ENCODE results near the gene STX7.

STX7 gene

DNA sequence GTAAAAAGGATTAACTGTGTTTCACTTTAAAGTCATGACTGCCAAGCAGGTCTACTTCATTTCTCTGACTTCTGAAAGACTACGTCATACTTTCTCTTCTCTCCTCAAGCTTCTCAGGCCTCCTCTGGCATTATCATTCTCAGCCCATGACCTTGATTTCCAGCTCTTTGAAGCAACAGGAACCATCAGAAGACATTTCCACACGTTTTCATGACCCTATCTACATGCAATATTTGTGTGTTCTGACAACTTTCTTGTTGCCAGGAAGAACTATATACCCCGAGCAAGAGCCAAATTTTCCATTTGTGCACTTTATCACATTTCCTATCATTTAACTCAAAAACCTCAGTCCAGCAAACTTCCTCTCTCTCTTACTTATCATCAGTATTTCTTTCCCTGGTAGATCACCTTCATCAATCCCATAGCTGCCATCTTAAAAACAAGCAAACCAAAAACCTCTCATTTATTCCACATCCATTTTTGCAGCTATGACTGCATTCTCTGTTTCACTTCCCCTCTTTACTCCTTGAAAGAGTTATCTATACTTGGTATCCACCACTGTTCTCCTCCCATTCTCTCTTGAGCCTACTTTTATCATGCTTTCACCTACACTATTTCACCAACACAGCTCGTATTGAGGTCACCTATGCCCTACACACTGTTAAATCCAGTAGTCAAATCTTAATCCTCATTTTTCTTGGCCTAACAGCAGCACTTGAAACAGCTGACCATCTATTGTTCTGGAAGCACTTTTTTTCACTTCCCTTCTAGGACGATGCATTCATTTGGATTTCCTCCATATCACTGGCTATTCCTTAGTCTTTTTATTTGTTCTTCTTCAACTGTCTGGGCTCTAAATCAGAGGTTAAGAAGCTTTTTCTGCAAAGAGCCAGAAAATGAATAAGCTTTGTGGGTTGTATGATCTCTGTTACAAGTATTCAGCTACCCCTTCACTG, 47.1 kb downstream of the STX7 start:
- no peak overlapping the region for H3K27ac ChIP-seq (ENCODE audit: low read length)
- H3K9me3 ChIP-seq (ENCODE audit: insufficient read depth, low read depth, low read length) = no peaks in the 10 kb centered on the region
- H3K36me3 ChIP-seq (ENCODE audit: insufficient read depth, low read depth, low read length) = peaks cover 74% of the 10 kb centered on the region

DNA sequence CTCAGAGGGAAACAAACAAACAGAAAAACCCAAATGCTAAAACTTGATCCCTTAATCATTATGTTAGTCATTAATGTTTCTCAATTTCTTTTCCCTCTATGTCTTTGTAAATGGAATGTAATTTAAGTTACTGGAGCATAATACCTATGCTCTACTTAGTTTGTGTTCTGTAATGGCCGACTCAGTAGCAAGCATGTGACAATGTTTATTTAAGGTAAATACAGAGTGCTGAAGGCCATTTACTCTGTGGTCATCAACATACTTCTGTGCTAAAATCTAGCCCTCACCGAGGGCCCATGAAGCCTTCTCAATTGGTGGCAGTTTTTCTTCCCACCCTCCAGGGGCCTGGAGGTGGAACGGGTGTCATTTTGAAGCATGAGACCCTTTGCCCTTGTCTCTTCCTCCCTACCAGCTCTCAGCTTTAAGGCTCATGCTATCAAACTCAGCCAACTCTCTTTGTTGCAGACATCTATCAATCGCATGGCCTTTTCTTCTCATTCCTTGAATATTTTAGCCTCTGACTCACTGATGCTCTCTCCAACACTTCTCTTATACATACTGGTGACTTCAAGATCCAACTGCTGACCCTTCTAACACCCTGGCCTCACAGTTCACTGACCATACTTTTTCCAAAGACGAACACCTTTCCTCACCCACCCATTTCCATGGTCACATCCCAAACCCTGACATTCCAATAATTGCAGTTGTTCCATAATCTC, 48.2 kb downstream of the STX7 start:
- H3K27ac ChIP-seq (ENCODE audit: low read length) = no peak overlapping the region

More for the DNA sequence above, 47.1 kb downstream of the STX7 start:
- Histone ChIP-seq H3K4me1 (ENCODE audit: insufficient read depth, low read length) (no peaks in the 10 kb centered on the region; the same call in 1 of the 2 replicates), H3K9ac (ENCODE audit: low read depth, low read length) (no peak overlapping the region), H3K4me3 (ENCODE audit: low read length) (no peak overlapping the region), H3K27me3 (ENCODE audit: insufficient read depth, low read length) (no peaks in the 10 kb centered on the region)

DNA sequence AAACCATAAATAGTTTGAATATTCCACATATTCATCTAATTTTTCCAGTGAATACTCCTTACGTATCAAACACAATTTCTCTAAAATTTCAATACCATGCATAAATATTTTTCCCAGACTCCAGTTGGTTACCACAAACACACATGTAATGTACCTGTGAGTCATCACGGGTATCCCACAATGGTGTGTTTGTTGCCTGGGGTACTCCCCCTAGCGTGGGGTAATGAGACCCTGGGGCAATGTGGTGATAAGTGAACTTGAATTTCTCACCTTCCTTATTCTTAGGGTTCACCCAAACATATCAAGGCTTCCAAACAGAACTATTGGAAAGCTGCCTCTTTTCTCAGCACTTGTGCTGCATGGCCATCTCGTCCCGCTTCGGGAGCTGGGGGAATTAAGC, 51.0 kb downstream of the STX7 start:
- Histone ChIP-seq H3K36me3 (ENCODE audit: insufficient read depth, low read depth, low read length) (peaks cover 70% of the 10 kb centered on the region), H3K4me1 (ENCODE audit: insufficient read depth, low read length) (no peaks in the 10 kb centered on the region; the same call in 1 of the 2 replicates), H3K27me3 (ENCODE audit: insufficient read depth, low read length) (no peaks in the 10 kb centered on the region), H3K9me3 (ENCODE audit: insufficient read depth, low read depth, low read length) (no peaks in the 10 kb centered on the region), H3K27ac (ENCODE audit: low read length) (no peak overlapping the region), H3K9ac (ENCODE audit: low read depth, low read length) (no peak overlapping the region), H3K4me3 (ENCODE audit: low read length) (no peak overlapping the region)

More for the DNA sequence above, 48.2 kb downstream of the STX7 start:
- H3K36me3 ChIP-seq (ENCODE audit: insufficient read depth, low read depth, low read length) = peaks cover 77% of the 10 kb centered on the region
- no peak overlapping the region for H3K9ac ChIP-seq (ENCODE audit: low read depth, low read length)
- H3K9me3 ChIP-seq (ENCODE audit: insufficient read depth, low read depth, low read length) = no peaks in the 10 kb centered on the region
- no peaks in the 10 kb centered on the region for H3K27me3 ChIP-seq (ENCODE audit: insufficient read depth, low read length)
- H3K4me3 ChIP-seq (ENCODE audit: low read length) = no peak overlapping the region
- H3K4me1 ChIP-seq (ENCODE audit: insufficient read depth, low read length) = no peaks in the 10 kb centered on the region; the same call in 1 of the 2 replicates

DNA sequence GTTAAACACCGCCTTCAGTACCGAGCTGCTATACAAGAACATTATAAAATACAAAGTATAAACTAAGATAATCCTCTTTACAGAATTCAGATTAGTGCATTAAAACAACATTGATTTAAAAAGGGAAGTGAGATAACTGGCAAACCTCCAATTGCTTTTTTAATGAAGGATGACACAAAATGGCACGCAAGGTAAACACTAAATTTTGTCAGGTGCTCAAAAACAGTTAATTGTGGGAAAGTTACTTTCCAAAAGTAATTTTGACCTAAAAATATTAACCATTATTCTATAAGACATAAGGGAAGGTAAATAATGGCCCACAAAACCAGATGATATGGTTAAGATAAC, 53.3 kb downstream of the STX7 start:
- Histone ChIP-seq H3K9ac (ENCODE audit: low read depth, low read length) (no peak overlapping the region), H3K4me3 (ENCODE audit: low read length) (no peak overlapping the region), H3K27ac (ENCODE audit: low read length) (no peak overlapping the region), H3K27me3 (ENCODE audit: insufficient read depth, low read length) (no peaks in the 10 kb centered on the region), H3K9me3 (ENCODE audit: insufficient read depth, low read depth, low read length) (no peaks in the 10 kb centered on the region), H3K4me1 (ENCODE audit: insufficient read depth, low read length) (no peaks in the 10 kb centered on the region), H3K36me3 (ENCODE audit: insufficient read depth, low read depth, low read length) (peaks cover 59% of the 10 kb centered on the region)

DNA sequence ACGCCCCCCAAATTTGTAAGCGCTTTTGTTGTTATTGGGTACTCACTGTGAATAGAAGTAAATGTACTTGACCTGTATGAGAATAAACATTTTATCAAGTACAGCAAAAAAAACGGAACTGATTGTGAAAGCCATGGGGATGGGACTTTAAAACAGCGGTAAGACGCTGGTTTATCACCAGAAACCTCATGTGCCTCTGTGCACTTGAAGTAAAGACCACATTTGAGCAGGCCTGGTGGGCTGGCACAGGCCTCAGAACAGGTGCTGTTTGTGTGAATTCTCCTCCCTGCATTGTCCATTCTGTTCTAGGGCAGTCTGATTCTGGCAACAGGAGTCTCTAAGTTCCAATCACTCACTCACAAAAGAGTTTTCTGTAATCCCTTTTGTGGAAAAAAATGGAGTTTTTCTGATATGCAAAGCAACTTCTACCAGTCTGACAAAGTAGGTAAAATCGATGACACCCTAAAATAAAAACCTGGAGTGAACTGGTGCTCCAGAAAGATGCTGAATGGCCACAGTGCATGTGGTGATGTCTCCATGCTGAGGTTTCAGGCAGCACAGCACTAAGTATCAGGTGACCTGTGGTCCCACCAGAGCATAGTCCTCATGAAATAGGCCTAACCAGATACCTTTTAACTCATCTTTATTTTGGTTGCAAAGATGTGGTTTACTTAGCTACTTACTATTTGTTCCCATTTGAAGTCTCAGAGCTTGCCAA, 53.9 kb downstream of the STX7 start:
- Histone ChIP-seq H3K36me3 (ENCODE audit: insufficient read depth, low read depth, low read length) (peaks cover 55% of the 10 kb centered on the region), H3K9ac (ENCODE audit: low read depth, low read length) (no peak overlapping the region), H3K4me3 (ENCODE audit: low read length) (no peak overlapping the region), H3K27ac (ENCODE audit: low read length) (no peak overlapping the region), H3K4me1 (ENCODE audit: insufficient read depth, low read length) (no peaks in the 10 kb centered on the region), H3K9me3 (ENCODE audit: insufficient read depth, low read depth, low read length) (no peaks in the 10 kb centered on the region), H3K27me3 (ENCODE audit: insufficient read depth, low read length) (no peaks in the 10 kb centered on the region)

DNA sequence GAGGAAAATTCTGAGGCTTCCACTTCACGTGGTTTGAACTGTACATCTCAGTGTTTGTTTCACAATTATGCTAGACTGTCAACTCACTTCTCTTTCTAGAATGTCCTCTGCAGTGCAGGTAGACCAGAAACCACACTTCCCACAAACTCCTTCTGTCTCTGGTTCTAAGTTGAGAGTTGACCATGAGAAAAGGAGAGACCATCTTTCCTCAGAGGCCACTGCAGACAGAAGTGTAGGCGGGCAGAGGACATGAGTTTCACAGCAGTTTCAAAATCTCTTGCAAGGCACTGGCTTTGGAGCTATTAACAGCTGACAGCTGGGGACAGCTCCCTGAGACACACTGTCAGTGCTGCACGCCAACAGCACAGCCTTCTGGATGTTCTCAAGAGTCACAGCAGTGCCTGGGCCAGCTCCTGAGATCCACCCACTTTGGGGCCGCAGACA, 56.2 kb downstream of the STX7 start:
- H3K4me3 ChIP-seq (ENCODE audit: low read length) = no peak overlapping the region
- H3K9ac ChIP-seq (ENCODE audit: low read depth, low read length) = no peak overlapping the region
- no peaks in the 10 kb centered on the region for H3K9me3 ChIP-seq (ENCODE audit: insufficient read depth, low read depth, low read length)
- H3K4me1 ChIP-seq (ENCODE audit: insufficient read depth, low read length) = no peaks in the 10 kb centered on the region
- no peaks in the 10 kb centered on the region for H3K27me3 ChIP-seq (ENCODE audit: insufficient read depth, low read length)
- peaks cover 31% of the 10 kb centered on the region for H3K36me3 ChIP-seq (ENCODE audit: insufficient read depth, low read depth, low read length)
- no peak overlapping the region for H3K27ac ChIP-seq (ENCODE audit: low read length)

DNA sequence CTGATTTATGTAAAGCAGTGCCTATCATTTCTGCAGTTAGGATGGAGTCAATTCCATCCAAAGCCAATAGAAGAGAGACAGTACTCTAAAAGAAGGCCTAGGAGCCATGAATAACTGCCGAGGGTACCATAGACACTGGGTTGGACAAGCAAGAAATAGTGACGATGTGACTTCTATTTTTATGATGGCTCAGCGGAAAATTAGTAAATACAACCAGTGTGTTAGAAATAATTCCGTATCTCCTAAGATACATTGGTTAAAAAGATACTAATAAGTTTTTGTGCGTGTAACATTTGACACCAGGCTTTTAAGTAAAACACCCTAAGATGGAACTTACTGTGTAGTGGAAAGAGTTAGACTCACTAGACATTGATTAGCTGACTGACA, 66.1 kb downstream of the STX7 start:
- Histone ChIP-seq H3K27ac (ENCODE audit: low read length) (no peak overlapping the region), H3K9me3 (ENCODE audit: insufficient read depth, low read depth, low read length) (peaks cover 9% of the 10 kb centered on the region), H3K27me3 (ENCODE audit: insufficient read depth, low read length) (no peaks in the 10 kb centered on the region), H3K4me3 (ENCODE audit: low read length) (no peak overlapping the region), H3K4me1 (ENCODE audit: insufficient read depth, low read length) (peaks cover 8% of the 10 kb centered on the region; the same call in 1 of the 2 replicates), H3K9ac (ENCODE audit: low read depth, low read length) (no peak overlapping the region), H3K36me3 (ENCODE audit: insufficient read depth, low read depth, low read length) (no peaks in the 10 kb centered on the region)

DNA sequence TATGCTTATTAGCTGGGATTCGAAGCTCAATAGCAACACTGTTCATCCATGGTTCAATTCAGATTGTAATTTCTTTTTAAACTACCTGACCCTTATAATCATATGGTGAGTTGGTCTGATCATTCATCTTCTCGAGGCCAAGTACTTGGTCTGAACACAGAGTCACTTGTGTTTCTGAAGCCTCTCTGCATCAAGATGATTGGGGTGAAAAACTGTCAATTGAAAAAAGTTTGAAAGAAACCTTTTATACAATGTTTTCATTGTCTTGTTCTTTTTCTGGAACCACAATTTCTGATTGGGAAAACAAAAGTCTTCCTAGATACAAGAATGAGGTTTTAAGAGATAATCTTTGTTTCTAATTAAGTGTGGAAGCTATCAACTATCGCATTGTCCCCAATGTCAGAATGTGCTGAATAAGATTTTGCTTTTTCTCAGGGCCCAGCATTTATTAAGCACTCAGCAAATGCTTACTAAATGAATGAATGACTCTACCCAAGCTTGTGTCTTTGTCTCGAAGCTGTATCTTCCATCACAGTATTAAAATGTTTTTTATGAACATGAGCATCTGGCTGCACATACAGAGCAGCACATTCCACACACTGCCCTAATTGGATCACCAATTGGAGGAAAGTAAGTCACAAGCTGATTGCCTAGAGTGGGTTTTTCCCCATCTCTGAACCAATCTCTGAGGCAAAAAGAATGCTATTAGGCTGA, 66.6 kb downstream of the STX7 start:
- peaks cover 14% of the 10 kb centered on the region for H3K9me3 ChIP-seq (ENCODE audit: insufficient read depth, low read depth, low read length)
- H3K4me3 ChIP-seq (ENCODE audit: low read length) = no peak overlapping the region
- peaks cover 8% of the 10 kb centered on the region; the same call in 1 of the 2 replicates for H3K4me1 ChIP-seq (ENCODE audit: insufficient read depth, low read length)
- H3K9ac ChIP-seq (ENCODE audit: low read depth, low read length) = no peak overlapping the region
- no peak overlapping the region for H3K27ac ChIP-seq (ENCODE audit: low read length)
- no peaks in the 10 kb centered on the region for H3K36me3 ChIP-seq (ENCODE audit: insufficient read depth, low read depth, low read length)
- H3K27me3 ChIP-seq (ENCODE audit: insufficient read depth, low read length) = no peaks in the 10 kb centered on the region

DNA sequence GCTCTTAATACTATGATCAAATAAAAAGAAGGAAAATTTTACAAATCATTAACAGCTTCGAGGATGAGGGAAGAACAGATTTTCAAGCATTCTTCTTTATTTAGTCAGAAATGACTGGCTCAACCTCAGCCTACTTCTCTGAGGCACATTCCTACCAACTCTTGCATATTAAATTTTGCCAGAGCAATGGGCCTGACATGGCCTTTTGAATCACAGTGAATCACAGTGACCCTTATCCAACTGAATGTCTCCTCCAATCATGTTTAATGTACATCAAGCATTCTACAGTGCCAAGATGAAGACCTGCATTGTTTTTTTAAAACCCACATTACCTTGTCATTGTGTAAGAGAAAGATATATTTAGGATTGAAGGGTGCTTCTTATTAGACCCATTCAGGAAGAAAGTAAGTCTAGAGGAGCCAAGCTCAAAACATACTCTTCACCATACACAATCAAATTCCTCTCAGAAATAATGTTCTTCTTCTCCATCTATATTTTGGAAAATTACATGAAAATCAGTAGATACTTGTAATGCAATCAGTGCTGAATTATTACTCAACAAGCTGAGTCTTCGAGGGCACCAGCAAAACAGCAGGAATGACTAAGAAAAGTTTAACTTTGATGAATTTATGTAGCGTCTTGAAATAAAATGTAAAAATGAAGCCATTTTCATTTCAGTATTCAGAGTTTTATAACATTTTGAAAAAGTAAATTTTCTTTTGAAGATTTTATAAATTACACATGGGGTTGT, 67.5 kb downstream of the STX7 start:
- Histone ChIP-seq H3K4me3 (ENCODE audit: low read length) (no peak overlapping the region), H3K27ac (ENCODE audit: low read length) (no peak overlapping the region), H3K27me3 (ENCODE audit: insufficient read depth, low read length) (no peaks in the 10 kb centered on the region), H3K9ac (ENCODE audit: low read depth, low read length) (no peak overlapping the region), H3K36me3 (ENCODE audit: insufficient read depth, low read depth, low read length) (no peaks in the 10 kb centered on the region), H3K9me3 (ENCODE audit: insufficient read depth, low read depth, low read length) (peaks cover 17% of the 10 kb centered on the region), H3K4me1 (ENCODE audit: insufficient read depth, low read length) (peaks cover 8% of the 10 kb centered on the region; the same call in 1 of the 2 replicates)

DNA sequence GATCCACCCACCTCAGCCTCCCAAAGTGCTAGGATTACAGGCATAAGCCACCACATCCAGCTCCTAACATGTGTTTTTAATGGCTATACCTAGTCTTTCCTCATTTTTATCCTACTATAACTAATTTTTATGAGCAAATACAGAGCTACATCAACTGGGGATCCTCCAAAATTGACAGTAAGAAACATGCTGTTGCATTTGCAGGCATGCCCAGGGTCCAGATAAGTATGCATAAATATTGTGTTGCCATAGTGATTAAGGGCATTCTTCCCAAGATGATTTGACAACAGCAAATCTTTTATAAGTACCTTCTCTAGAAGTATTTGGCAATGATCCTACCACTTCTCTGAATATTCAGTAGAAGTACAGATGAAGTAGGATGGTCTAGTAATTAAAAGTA, 69.7 kb downstream of the STX7 start:
- Histone ChIP-seq H3K4me1 (ENCODE audit: insufficient read depth, low read length) (peaks cover 8% of the 10 kb centered on the region; the same call in 1 of the 2 replicates), H3K27me3 (ENCODE audit: insufficient read depth, low read length) (no peaks in the 10 kb centered on the region), H3K9ac (ENCODE audit: low read depth, low read length) (no peak overlapping the region), H3K36me3 (ENCODE audit: insufficient read depth, low read depth, low read length) (no peaks in the 10 kb centered on the region), H3K9me3 (ENCODE audit: insufficient read depth, low read depth, low read length) (peaks cover 17% of the 10 kb centered on the region), H3K27ac (ENCODE audit: low read length) (no peak overlapping the region), H3K4me3 (ENCODE audit: low read length) (no peak overlapping the region)

All from iPS-20b (cell line).